H1 (cell line): ENCODE measurements around the gene ZNF33B.

ENCODE experiments used
- POLR2A ChIP-seq, 2 experiments: IDR thresholded peaks; 1 replicate in 1 of 2; 2 replicates in 1 of 2; pipeline ENCODE4 v1.6.1; 2011; ENCODE audit warnings: low read depth in 2 of 2, low read length in 2 of 2, mild to moderate bottlenecking in 2 of 2; ENCODE audit errors: control extremely low read depth in 1 of 2
- TF ChIP-seq, protein P1 (sequence below): IDR thresholded peaks from 2 replicates; pipeline ENCODE4 v1.6.1; 2011; ENCODE audit warnings: low read depth, mild to moderate bottlenecking, low read length; ENCODE audit not compliant: insufficient read depth
- TF ChIP-seq, protein P2 (sequence below), 3 experiments: IDR thresholded peaks; 1 replicate in 2 of 3; 2 replicates in 1 of 3; pipeline versions ENCODE4 v1.5.1 to v1.6.1; 2011; ENCODE audit warnings: low read length in 3 of 3, mild to moderate bottlenecking in 3 of 3, inconsistent platforms in 2 of 3, low read depth in 1 of 3, moderate library complexity in 1 of 3; ENCODE audit not compliant: insufficient read depth in 1 of 3; ENCODE audit errors: control extremely low read depth in 1 of 3

DNA sequence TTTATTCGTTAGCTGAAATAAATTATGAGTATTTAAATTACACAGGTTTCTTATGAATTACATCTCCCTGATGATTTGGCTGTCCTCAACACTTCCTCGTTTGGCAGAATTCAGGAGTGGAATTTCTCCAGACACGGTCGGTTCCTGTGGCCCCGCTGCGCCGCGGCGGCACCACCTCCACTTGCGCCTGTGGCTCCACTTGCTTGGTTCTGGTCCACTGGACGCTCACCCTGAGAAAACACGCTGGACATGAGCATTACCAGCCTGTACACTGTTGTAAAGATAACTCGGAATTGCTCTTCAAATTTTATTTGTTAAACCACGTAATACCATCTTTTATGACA is 85.3 kb downstream of the ZNF33B start:
- TF ChIP-seq, protein P1, sequence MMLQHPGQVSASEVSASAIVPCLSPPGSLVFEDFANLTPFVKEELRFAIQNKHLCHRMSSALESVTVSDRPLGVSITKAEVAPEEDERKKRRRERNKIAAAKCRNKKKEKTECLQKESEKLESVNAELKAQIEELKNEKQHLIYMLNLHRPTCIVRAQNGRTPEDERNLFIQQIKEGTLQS: no peak
- TF ChIP-seq, protein P2, sequence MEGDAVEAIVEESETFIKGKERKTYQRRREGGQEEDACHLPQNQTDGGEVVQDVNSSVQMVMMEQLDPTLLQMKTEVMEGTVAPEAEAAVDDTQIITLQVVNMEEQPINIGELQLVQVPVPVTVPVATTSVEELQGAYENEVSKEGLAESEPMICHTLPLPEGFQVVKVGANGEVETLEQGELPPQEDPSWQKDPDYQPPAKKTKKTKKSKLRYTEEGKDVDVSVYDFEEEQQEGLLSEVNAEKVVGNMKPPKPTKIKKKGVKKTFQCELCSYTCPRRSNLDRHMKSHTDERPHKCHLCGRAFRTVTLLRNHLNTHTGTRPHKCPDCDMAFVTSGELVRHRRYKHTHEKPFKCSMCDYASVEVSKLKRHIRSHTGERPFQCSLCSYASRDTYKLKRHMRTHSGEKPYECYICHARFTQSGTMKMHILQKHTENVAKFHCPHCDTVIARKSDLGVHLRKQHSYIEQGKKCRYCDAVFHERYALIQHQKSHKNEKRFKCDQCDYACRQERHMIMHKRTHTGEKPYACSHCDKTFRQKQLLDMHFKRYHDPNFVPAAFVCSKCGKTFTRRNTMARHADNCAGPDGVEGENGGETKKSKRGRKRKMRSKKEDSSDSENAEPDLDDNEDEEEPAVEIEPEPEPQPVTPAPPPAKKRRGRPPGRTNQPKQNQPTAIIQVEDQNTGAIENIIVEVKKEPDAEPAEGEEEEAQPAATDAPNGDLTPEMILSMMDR (IDR thresholded peaks at IDR 0.05; ENCODE audit: control extremely low read depth in 1 of 3, insufficient read depth in 1 of 3, low read depth in 1 of 3, low read length in 3 of 3): no peak
- no peak for TF ChIP-seq POLR2A (IDR thresholded peaks at IDR 0.05; ENCODE audit: control extremely low read depth in 1 of 2, low read depth in 2 of 2, low read length in 2 of 2)
